Body of pancreas (tissue), 4 donors: Measurements from ENCODE around the gene TCHHL1. TPM values are rescaled to one million over a fixed set of nuclear protein-coding genes. Genes with fewer than 3 reads are reported as not detected.

Experiments used
- ATAC-seq: fragments of 150-250 bp; one replicate; pipeline ENCODE4 v1.9.1; 2016
- DNase-seq, 4 donors: peaks; one replicate each; pipeline ENCODE4 v3.0.0-alpha.2; 2019
- H3K27ac ChIP-seq, 4 donors: fragments of 200-600 bp; sonication (generic); 1 replicate in 3 of 4; 2 replicates in 1 of 4; pipeline versions ENCODE4 v1.5.1 to v1.6.1; 2016 to 2019; ENCODE audit warnings: mild to moderate bottlenecking in 1 of 4, mixed read lengths in 1 of 4, moderate library complexity in 1 of 4
- H3K27me3 ChIP-seq, 2 donors: fragments of 200-600 bp; sonication (generic); one replicate each; pipeline ENCODE4 v1.6.0; 2016; ENCODE audit warnings: mild to moderate bottlenecking in 1 of 2
- H3K36me3 ChIP-seq, 2 donors: fragments of 200-600 bp; sonication (generic); replicated peaks in 1 of 2; 2 replicates each; pipeline ENCODE4 v1.5.1; 2016; ENCODE audit warnings: low read depth in 2 of 2; ENCODE audit not compliant: insufficient read depth in 1 of 2
- H3K4me1 ChIP-seq: fragments of 200-600 bp; sonication (generic); one replicate; pipeline ENCODE4 v1.6.0; 2016
- H3K4me3 ChIP-seq, 2 donors: fragments of 200-600 bp; sonication (generic); 1 replicate in 1 of 2; 2 replicates in 1 of 2; pipeline ENCODE4 v1.5.1; 2016 to 2019
- H3K9me3 ChIP-seq, 3 donors: fragments of 200-600 bp; sonication (generic); 1 replicate in 2 of 3; 2 replicates in 1 of 3; pipeline ENCODE4 v1.5.1; 2016
- POLR2A ChIP-seq, 3 donors: fragments of 450-650 bp; IDR thresholded peaks; one replicate each; pipeline ENCODE4 v1.6.1; 2016; ENCODE audit warnings: antibody characterized with exemption in 3 of 3, mild to moderate bottlenecking in 2 of 3
- WGBS, 2 donors: methylation state at CpG; one replicate each; pipeline ENCODE4 v1.1.5; 2017; 5-methylcytosine and 5-hydroxymethylcytosine counted together
- intact Hi-C: fragments of 100-400 bp; cut with DNase I; formaldehyde crosslinking; loops from one replicate; pipeline ENCODE4 v1.15.1; 2023
- total RNA-seq, 2 donors: library from RNA; depleted of rRNA; stranded (reverse); fragments of >200 nt; gene quantifications; one replicate each; pipeline ENCODE4 v1.1.0, GENCODE V29; 2016
- TF ChIP-seq, protein P1 (sequence below), 7 experiments: fragments of 450-650 bp in 4 of 7; fragments of 200-600 bp in 3 of 7; sonication (generic) in 3 of 7; IDR thresholded peaks; one replicate each; pipeline ENCODE4 v1.5.1; 2016 to 2019; ENCODE audit warnings: antibody characterized with exemption in 7 of 7

The TCHHL1 gene
- total RNA-seq, 2 donors from 2014 or later = not detected

DNA sequence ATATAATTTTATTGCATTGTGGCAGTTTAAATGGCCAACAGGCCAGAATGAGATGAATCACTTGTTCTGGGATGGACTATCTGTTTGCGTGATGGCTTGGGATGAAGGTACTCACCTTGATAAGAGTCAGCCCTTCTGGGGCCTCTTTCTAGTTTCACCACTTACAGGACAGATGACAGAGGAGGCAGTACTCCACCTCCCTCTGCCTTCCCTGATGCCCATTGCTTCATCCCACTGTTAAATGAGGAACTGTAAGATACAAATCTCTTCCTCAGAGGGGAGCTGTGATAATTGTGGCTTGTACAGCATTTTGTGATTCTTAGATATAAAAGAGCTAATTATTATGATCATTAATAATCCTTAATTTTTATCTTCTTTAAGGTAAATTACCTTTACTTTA lies 30.1 kb upstream of the TCHHL1 start:
- TF ChIP-seq, protein P1, sequence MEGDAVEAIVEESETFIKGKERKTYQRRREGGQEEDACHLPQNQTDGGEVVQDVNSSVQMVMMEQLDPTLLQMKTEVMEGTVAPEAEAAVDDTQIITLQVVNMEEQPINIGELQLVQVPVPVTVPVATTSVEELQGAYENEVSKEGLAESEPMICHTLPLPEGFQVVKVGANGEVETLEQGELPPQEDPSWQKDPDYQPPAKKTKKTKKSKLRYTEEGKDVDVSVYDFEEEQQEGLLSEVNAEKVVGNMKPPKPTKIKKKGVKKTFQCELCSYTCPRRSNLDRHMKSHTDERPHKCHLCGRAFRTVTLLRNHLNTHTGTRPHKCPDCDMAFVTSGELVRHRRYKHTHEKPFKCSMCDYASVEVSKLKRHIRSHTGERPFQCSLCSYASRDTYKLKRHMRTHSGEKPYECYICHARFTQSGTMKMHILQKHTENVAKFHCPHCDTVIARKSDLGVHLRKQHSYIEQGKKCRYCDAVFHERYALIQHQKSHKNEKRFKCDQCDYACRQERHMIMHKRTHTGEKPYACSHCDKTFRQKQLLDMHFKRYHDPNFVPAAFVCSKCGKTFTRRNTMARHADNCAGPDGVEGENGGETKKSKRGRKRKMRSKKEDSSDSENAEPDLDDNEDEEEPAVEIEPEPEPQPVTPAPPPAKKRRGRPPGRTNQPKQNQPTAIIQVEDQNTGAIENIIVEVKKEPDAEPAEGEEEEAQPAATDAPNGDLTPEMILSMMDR (IDR thresholded peaks at IDR 0.05) = no peak
- TF ChIP-seq POLR2A (IDR thresholded peaks at IDR 0.05) = no peak
- intact Hi-C loops = no loop called here
- no peak overlapping the region for H3K27ac ChIP-seq
- no peak for DNase-seq
- H3K36me3 ChIP-seq = no peaks in the 10 kb centered on the region
- 95 to 100% methylated on average over 1 of the region's 1 CpG for WGBS, 2 donors
- peaks cover 0 to 8% of the 10 kb centered on the region in 2 donors for H3K27me3 ChIP-seq
- no peaks in the 10 kb centered on the region for H3K4me1 ChIP-seq
- ATAC-seq = no peak
- H3K4me3 ChIP-seq = no peak overlapping the region
- no peaks in the 10 kb centered on the region for H3K9me3 ChIP-seq

DNA sequence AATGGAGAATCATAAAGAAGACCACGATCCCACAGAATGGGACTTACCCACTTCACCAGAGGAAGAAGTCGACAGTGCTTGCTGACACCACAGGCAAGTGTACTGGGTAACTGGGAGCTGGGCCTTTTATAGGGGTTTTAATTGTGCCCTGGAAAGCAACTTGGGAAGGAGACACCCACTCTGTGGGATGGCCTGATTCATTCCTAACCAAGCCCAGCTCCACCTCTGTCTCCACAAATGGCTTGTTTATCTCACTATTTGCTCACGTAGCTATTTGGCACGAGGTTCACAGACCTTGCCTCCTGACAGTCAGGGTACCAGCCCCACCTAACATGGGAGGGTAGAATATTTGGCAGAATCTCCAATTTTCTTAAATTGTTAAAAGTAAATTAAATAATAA lies 26.5 kb upstream of the TCHHL1 start, which contains the start of gene TCHH:
Gene TCHH, minus strand, starts transcription at position 101 of the 400 bp plus-strand sequence. CDS start 1,364 bp downstream, outside the sequence.
- intact Hi-C loops = no loop called here
- no peak within 1 kb of the TSS for H3K4me3 ChIP-seq
- H3K9me3 ChIP-seq = no peaks in the 10 kb centered on the region
- H3K36me3 ChIP-seq = no peaks in the 10 kb centered on the region
- ATAC-seq (no peak), DNase-seq (no peak)
- 38 to 46% methylated on average over 4 of the region's 4 CpGs for WGBS, 2 donors
- peaks cover 0 to 32% of the 10 kb centered on the region in 2 donors for H3K27me3 ChIP-seq
- H3K27ac ChIP-seq = no peak within 1 kb of the TSS
- TF ChIP-seq POLR2A (IDR thresholded peaks at IDR 0.05) = no peak
- TF ChIP-seq, protein P1 (IDR thresholded peaks at IDR 0.05) = no peak
- H3K4me1 ChIP-seq = peaks cover 25% of the 10 kb centered on the region

DNA sequence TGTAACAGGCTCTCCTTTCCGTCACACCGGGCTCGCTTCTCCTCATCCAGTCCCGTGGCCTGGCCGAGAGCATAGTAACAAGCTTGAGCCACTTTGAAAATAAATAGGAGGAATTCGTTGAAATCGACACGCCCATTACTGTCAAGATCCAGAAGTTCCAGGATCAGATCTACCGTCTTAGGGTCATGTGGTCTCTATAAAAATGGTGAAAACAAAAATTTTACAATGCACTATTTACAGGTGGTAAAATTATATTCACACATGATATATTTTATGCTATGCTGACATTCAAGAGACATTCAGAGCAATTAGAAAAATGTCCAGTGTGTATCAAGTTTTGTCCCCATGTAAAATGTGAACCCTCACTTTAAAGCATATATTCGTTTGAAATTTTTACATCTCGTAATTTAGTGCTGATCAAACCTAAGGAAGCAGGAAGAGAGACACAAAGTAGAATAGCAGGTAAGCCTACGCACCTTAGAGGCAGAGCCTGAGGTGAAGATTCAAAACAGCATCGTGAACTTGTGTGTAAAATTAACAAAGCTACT lies 24.1 kb upstream of the TCHHL1 start:
- Histone ChIP-seq H3K9me3 (peaks cover 0 to 9% (median 0%) of the 10 kb centered on the region in 3 donors), H3K4me3 (no peak overlapping the region), H3K27ac (no peak overlapping the region), H3K4me1 (peaks cover 49% of the 10 kb centered on the region), H3K36me3 (no peaks in the 10 kb centered on the region), H3K27me3 (peaks cover 0 to 49% of the 10 kb centered on the region in 2 donors)
- WGBS, 2 donors = 16 to 23% methylated on average over 13 of the region's 13 CpGs
- intact Hi-C loops = no loop called here
- DNase-seq (no peak), ATAC-seq (no peak)
- no peak for TF ChIP-seq POLR2A (IDR thresholded peaks at IDR 0.05)
- TF ChIP-seq, protein P1 (IDR thresholded peaks at IDR 0.05) = no peak

DNA sequence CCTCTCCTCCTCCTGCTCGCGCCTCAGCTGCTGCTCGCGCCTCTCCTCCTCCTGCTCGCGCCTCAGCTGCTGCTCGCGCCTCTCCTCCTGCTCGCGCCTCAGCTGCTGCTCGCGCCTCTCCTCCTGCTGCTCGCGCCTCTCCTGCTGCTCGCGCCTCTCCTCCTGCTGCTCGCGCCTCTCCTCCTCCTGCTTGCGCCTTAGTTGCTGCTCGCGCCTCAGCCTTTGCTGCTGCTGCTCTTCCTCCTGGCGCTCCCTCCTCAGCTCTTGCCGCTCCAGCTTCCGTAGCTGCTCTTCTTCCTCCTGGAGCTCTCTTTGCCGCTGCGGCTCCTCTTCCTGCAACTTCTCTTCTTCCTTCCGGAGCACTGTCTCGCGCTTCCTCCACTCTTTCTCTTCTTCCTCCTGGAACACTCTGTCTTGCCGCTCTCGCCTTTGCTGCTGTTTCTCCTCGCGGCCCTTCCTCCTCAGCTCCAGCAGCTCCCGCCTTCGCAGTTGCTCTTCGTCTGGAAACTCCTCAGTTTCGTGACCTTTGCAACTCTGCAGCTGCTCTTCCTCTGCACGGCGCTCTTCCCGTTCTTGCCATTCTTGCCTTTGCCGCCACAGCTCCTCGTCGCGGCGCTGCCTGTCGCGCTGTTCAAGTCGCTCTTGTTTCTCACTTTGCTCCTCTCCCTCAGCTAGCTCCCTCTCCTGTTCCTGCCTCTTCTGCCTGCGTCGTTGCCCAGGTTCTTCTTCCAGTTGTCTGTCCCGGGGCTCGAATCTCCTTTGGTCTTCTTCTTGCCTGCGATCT lies 23.4 kb upstream of the TCHHL1 start:
- 2% methylated on average over 52 to 53 of the region's 53 CpGs for WGBS, 2 donors

More for the DNA sequence above, 23.4 kb upstream of the TCHHL1 start:
- Histone ChIP-seq H3K27ac (no peak overlapping the region), H3K27me3 (peaks cover 0 to 55% of the 10 kb centered on the region in 2 donors), H3K36me3 (no peaks in the 10 kb centered on the region), H3K4me1 (peaks cover 54% of the 10 kb centered on the region), H3K4me3 (no peak overlapping the region), H3K9me3 (peaks cover 0 to 16% (median 0%) of the 10 kb centered on the region in 3 donors)
- TF ChIP-seq, protein P1 (IDR thresholded peaks at IDR 0.05) = no peak
- no peak for TF ChIP-seq POLR2A (IDR thresholded peaks at IDR 0.05)
- peak in 2 of 4 donors; percentile 8 to 9 for DNase-seq
- intact Hi-C loops = no loop called here
- ATAC-seq = no peak
